RWPE2 (cell line): Measurements from ENCODE around the gene ITSN1.

Experiments
- ATAC-seq: fragments of 200-7000 bp; cut with Tn5 transposase; 3 replicates; pipeline ENCODE4 v1.9.1; 2021; ENCODE audit warnings: low read depth
- DNase-seq: peaks from one replicate; pipeline ENCODE4 v3.0.0-alpha.2; 2020; ENCODE audit warnings: low spot score
- H3K27ac ChIP-seq: fragments of 450-650 bp; 2 replicates; pipeline ENCODE4 v1.5.1; 2017; ENCODE audit warnings: mild to moderate bottlenecking; ENCODE audit not compliant: poor library complexity, severe bottlenecking
- H3K27me3 ChIP-seq: fragments of 250-450 bp; sonication (Bioruptor Pico); 2 replicates; pipeline ENCODE4 v1.5.1; 2021; ENCODE audit warnings: mild to moderate bottlenecking, moderate library complexity; ENCODE audit not compliant: insufficient read depth, poor library complexity, severe bottlenecking
- H3K36me3 ChIP-seq: fragments of 250-450 bp; sonication (Bioruptor Pico); 2 replicates; pipeline ENCODE4 v1.5.1; 2020; ENCODE audit warnings: low read depth, mild to moderate bottlenecking, moderate library complexity
- H3K4me1 ChIP-seq: fragments of 250-450 bp; sonication (Bioruptor Pico); 2 replicates; pipeline ENCODE4 v1.5.1; 2021; ENCODE audit warnings: mild to moderate bottlenecking, moderate library complexity; ENCODE audit not compliant: insufficient read depth, poor library complexity, severe bottlenecking
- H3K4me3 ChIP-seq: fragments of 250-450 bp; sonication (Bioruptor Pico); 2 replicates; pipeline ENCODE4 v1.5.1; 2021; ENCODE audit warnings: mild to moderate bottlenecking, moderate library complexity; ENCODE audit not compliant: severe bottlenecking
- H3K9me3 ChIP-seq: fragments of 250-450 bp; sonication (Bioruptor Pico); 2 replicates; pipeline ENCODE4 v1.5.1; 2021; ENCODE audit warnings: mild to moderate bottlenecking, moderate library complexity; ENCODE audit not compliant: severe bottlenecking
- CTCF ChIP-seq: fragments of 450-650 bp; IDR thresholded peaks from one replicate; pipeline ENCODE4 v1.5.1; 2017; ENCODE audit warnings: mild to moderate bottlenecking, moderate library complexity; ENCODE audit not compliant: poor library complexity, severe bottlenecking

Gene ITSN1

GRCh38 chr21:33817138-33817537 lies 174.8 kb downstream of the ITSN1 start:
- Histone ChIP-seq H3K9me3 (no peaks in the 10 kb centered on the region), H3K4me3 (no peak overlapping the region), H3K4me1 (no peaks in the 10 kb centered on the region), H3K27me3 (no peaks in the 10 kb centered on the region), H3K27ac (no peak overlapping the region), H3K36me3 (peaks cover 45% of the 10 kb centered on the region)
- ATAC-seq (no peak), DNase-seq (no peak)
- TF ChIP-seq CTCF: no peak

- Histone ChIP-seq H3K9me3 (no peaks in the 10 kb centered on the region), H3K4me3 (no peak overlapping the region), H3K27ac (no peak overlapping the region), H3K4me1 (no peaks in the 10 kb centered on the region), H3K36me3 (peaks cover 49% of the 10 kb centered on the region), H3K27me3 (no peaks in the 10 kb centered on the region)
- DNase-seq (no peak), ATAC-seq (no peak)
- no peak for TF ChIP-seq CTCF
Observed at GRCh38 chr21:33817663-33818451, 175.6 kb downstream of the ITSN1 start.

GRCh38 chr21:33820230-33820770 lies 178.0 kb downstream of the ITSN1 start:
- no peak for TF ChIP-seq CTCF
- Histone ChIP-seq H3K27me3 (no peaks in the 10 kb centered on the region), H3K4me1 (no peaks in the 10 kb centered on the region), H3K27ac (no peak overlapping the region), H3K36me3 (peaks cover 36% of the 10 kb centered on the region), H3K9me3 (no peaks in the 10 kb centered on the region), H3K4me3 (no peak overlapping the region)
- no peak for ATAC-seq
- DNase-seq: no peak

GRCh38 chr21:33820798-33821197 lies 178.5 kb downstream of the ITSN1 start:
- no peaks in the 10 kb centered on the region for H3K27me3 ChIP-seq
- no peak overlapping the region for H3K4me3 ChIP-seq
- ATAC-seq (no peak), DNase-seq (no peak)
- no peak for TF ChIP-seq CTCF
- no peak overlapping the region for H3K27ac ChIP-seq
- peaks cover 36% of the 10 kb centered on the region for H3K36me3 ChIP-seq
- H3K9me3 ChIP-seq: no peaks in the 10 kb centered on the region
- no peaks in the 10 kb centered on the region for H3K4me1 ChIP-seq
